ENCODE results near the gene NRG3.

- TF ChIP-seq, protein P1, sequence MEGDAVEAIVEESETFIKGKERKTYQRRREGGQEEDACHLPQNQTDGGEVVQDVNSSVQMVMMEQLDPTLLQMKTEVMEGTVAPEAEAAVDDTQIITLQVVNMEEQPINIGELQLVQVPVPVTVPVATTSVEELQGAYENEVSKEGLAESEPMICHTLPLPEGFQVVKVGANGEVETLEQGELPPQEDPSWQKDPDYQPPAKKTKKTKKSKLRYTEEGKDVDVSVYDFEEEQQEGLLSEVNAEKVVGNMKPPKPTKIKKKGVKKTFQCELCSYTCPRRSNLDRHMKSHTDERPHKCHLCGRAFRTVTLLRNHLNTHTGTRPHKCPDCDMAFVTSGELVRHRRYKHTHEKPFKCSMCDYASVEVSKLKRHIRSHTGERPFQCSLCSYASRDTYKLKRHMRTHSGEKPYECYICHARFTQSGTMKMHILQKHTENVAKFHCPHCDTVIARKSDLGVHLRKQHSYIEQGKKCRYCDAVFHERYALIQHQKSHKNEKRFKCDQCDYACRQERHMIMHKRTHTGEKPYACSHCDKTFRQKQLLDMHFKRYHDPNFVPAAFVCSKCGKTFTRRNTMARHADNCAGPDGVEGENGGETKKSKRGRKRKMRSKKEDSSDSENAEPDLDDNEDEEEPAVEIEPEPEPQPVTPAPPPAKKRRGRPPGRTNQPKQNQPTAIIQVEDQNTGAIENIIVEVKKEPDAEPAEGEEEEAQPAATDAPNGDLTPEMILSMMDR (conservative IDR thresholded peaks at IDR 0.05; ENCODE audit: low read length): no peak
- no peak for TF ChIP-seq EZH2phosphoT487 (IDR thresholded peaks at IDR 0.05; ENCODE audit: borderline replicate concordance, low read depth, low read length)
These were observed 92.7 kb downstream of the NRG3 start for GRCh38 chr10:81967716-81968115.
